Gastrocnemius medialis (tissue), 4 donors: ENCODE measurements around the gene VSIG10L2.

Source experiments
- CTCF ChIP-seq, 5 experiments: fragments of 450-650 bp in 3 of 5; fragments of 200-600 bp in 2 of 5; sonication (generic) in 2 of 5; IDR thresholded peaks in 4 of 5; conservative IDR thresholded peaks in 1 of 5; 1 replicate in 4 of 5; 2 replicates in 1 of 5; pipeline ENCODE4 v1.5.1; 2016 to 2019; ENCODE audit warnings: antibody characterized with exemption in 5 of 5, mild to moderate bottlenecking in 3 of 5, moderate library complexity in 3 of 5
- POLR2A ChIP-seq, 2 donors: fragments of 450-650 bp; IDR thresholded peaks; one replicate each; pipeline ENCODE4 v1.6.1; 2017; ENCODE audit warnings: antibody characterized with exemption in 2 of 2, mild to moderate bottlenecking in 2 of 2, moderate library complexity in 2 of 2

GRCh38 chr11:125978181-125978716, 32.4 kb downstream of the VSIG10L2 start:
- TF ChIP-seq CTCF (IDR thresholded peaks at IDR 0.05 in 4 of 5, conservative IDR thresholded peaks at IDR 0.05 in 1 of 5) (no peak), POLR2A (IDR thresholded peaks at IDR 0.05) (no peak)
